ENCODE data around the gene ABHD8.
"Not testable (repeated sequence)": the region's sequence is repeated elsewhere in the genome, so short reads cannot be mapped to it uniquely, and the experiment has no call there.

GRCh38 chr19:17274892-17275291 lies 28.3 kb downstream of the ABHD8 start:
- not testable (repeated sequence) for TF ChIP-seq CTCF (IDR thresholded peaks at IDR 0.05); EZH2 (IDR thresholded peaks at IDR 0.05; ENCODE audit: borderline replicate concordance, insufficient read depth, low read depth, low read length, poor library complexity, severe bottlenecking)
